HepG2 (cell line): ENCODE data around the gene PALM3.

Source experiments
- FOXP4 ChIP-seq: sonication (generic); formaldehyde crosslinking; IDR thresholded peaks from 2 replicates; pipeline ENCODE4 v1.4.0; 2020; ENCODE audit warnings: missing genetic modification reagents
- NAIF1 ChIP-seq: sonication (generic); formaldehyde crosslinking; IDR thresholded peaks from 2 replicates; pipeline ENCODE4 v1.5.0; 2020; ENCODE audit warnings: mild to moderate bottlenecking, missing genetic modification reagents, borderline replicate concordance
- POLR2A ChIP-seq, 2 experiments: IDR thresholded peaks; 2 replicates each; pipeline ENCODE4 v1.6.1; 2011; ENCODE audit warnings: low read depth in 2 of 2, low read length in 2 of 2, mild to moderate bottlenecking in 1 of 2, moderate library complexity in 1 of 2; ENCODE audit not compliant: insufficient read depth in 1 of 2
- SP1 ChIP-seq, 2 experiments: fragments of 450-650 bp in 1 of 2; sonication (generic) in 1 of 2; formaldehyde crosslinking in 1 of 2; IDR thresholded peaks; 2 replicates each; pipeline versions ENCODE4 v1.4.0 to v1.6.1; 2016 to 2020; ENCODE audit warnings: missing genetic modification reagents in 1 of 2
- TF ChIP-seq, protein P1 (sequence below): sonication (generic); formaldehyde crosslinking; IDR thresholded peaks from 2 replicates; pipeline ENCODE4 v1.5.0; 2020; ENCODE audit warnings: mild to moderate bottlenecking, missing genetic modification reagents

GRCh38 chr19:14053500-14053899 is 8.4 kb downstream of the PALM3 start:
- TF ChIP-seq SP1 (IDR thresholded peaks at IDR 0.05) (no peak), SP1 (CRISPR knock-in tag; IDR thresholded peaks at IDR 0.05) (no peak), NAIF1 (no peak), POLR2A (IDR thresholded peaks at IDR 0.05; ENCODE audit: insufficient read depth in 1 of 2, low read depth in 2 of 2, low read length in 2 of 2) (no peak), FOXP4 (no peak)
- TF ChIP-seq, protein P1, sequence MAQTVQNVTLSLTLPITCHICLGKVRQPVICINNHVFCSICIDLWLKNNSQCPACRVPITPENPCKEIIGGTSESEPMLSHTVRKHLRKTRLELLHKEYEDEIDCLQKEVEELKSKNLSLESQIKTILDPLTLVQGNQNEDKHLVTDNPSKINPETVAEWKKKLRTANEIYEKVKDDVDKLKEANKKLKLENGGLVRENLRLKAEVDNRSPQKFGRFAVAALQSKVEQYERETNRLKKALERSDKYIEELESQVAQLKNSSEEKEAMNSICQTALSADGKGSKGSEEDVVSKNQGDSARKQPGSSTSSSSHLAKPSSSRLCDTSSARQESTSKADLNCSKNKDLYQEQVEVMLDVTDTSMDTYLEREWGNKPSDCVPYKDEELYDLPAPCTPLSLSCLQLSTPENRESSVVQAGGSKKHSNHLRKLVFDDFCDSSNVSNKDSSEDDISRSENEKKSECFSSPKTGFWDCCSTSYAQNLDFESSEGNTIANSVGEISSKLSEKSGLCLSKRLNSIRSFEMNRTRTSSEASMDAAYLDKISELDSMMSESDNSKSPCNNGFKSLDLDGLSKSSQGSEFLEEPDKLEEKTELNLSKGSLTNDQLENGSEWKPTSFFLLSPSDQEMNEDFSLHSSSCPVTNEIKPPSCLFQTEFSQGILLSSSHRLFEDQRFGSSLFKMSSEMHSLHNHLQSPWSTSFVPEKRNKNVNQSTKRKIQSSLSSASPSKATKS, result no peak
